GM12872 (cell line): ENCODE results near the gene PCNA.

Source experiments
- CTCF ChIP-seq: IDR thresholded peaks from 3 replicates; pipeline ENCODE4 v1.5.1; 2011; ENCODE audit warnings: low read depth, mild to moderate bottlenecking, low read length, moderate library complexity; ENCODE audit not compliant: insufficient read depth

The PCNA gene

GRCh38 chr20:5113615-5113986 lies 6.2 kb downstream of the PCNA start:
- TF ChIP-seq CTCF, result no peak

- no peak for TF ChIP-seq CTCF
These were observed 10.5 kb downstream of the PCNA start for GRCh38 chr20:5109276-5109675.

GRCh38 chr20:5104479-5104878 lies 15.3 kb downstream of the PCNA start:
- TF ChIP-seq CTCF, result no peak

- peak; percentile 80 for TF ChIP-seq CTCF
These were observed 18.9 kb downstream of the PCNA start for GRCh38 chr20:5100684-5101347.

- no peak for TF ChIP-seq CTCF
These were observed 23.3 kb downstream of the PCNA start for GRCh38 chr20:5096463-5096862.

GRCh38 chr20:5095931-5096330 lies 23.8 kb downstream of the PCNA start:
- TF ChIP-seq CTCF, result no peak

- TF ChIP-seq CTCF, result no peak
These were observed 24.3 kb downstream of the PCNA start for GRCh38 chr20:5095454-5095853.

GRCh38 chr20:5092765-5093339 lies 26.9 kb downstream of the PCNA start:
- no peak for TF ChIP-seq CTCF
